Measurements from ENCODE around the gene FOXJ3.

GRCh38 chr1:42148166-42148565 lies 186.9 kb downstream of the FOXJ3 start:
- TF ChIP-seq EZH2 (IDR thresholded peaks at IDR 0.05; ENCODE audit: borderline replicate concordance, low read length): no peak
- TF ChIP-seq CTCF (conservative IDR thresholded peaks at IDR 0.05 in 1 of 2, IDR thresholded peaks at IDR 0.05 in 1 of 2; ENCODE audit: extremely low read depth in 1 of 2, insufficient read depth in 1 of 2, low read depth in 1 of 2, low read length in 2 of 2): no peak
